NK-92 (cell line): ENCODE results near the gene TMEM184B.

Experiments
- DNase-seq: peaks from one replicate; lab custom pipeline; 2025; ENCODE audit not compliant: unreplicated experiment; lab: John Stamatoyannopoulos, UW

Gene TMEM184B

GRCh38 chr22:38272373-38273134, at the start of gene TMEM184B:
Gene TMEM184B, minus strand, starts transcription at chr22:38273010. Its CDS starts 25,049 bp downstream, at chr22:38247961.
- DNase-seq = peak; percentile 17

GRCh38 chr22:38320605-38321402, 48.0 kb upstream of the TMEM184B start:
- no peak for DNase-seq

DNA sequence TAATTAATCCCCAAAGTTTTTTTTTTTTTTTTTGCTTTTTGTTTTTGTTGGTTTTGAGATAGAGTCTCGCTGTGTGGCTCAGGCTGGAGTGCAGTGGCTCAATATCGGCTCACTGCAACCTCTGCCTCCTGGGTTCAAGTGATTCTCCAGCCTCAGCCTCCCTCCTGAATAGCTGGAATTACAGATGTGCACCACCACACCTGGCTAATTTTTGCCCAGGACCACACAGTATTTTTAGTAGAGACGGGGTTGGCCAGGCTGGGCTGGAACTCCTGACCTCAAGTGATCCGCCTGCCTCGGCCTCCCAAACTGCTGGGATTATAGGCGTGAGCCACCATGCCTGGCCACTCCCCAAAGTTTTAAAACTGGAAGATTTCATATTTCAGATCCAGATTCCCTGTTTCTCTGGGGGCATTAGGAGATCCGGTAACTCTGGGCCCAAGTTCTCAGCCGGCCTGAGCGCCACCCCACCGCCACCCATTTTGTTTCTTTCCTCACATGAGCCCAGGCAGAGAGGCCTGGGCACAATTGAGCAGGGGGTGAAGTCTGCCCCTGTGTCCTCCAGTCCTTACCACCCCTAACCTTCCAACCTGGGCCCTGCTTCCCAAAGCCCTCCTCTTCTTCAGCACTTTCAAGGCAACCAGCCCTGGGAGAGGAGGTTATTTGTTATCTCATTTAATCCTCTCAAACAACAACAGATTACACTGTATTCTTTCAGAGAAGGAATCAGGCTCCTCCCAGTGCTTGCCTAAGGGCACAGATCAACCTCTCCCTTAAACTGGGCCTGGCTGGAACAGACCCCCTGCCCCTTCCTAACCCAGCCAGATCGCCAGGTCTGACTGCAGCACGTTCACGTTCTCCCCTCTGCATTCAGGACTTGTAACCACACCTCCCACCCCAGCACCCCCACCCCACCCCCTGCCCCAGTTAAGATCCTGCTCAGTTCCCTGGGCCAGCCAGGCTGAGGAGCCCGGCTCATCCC, 46.3 kb upstream of the TMEM184B start:
- no peak for DNase-seq

DNA sequence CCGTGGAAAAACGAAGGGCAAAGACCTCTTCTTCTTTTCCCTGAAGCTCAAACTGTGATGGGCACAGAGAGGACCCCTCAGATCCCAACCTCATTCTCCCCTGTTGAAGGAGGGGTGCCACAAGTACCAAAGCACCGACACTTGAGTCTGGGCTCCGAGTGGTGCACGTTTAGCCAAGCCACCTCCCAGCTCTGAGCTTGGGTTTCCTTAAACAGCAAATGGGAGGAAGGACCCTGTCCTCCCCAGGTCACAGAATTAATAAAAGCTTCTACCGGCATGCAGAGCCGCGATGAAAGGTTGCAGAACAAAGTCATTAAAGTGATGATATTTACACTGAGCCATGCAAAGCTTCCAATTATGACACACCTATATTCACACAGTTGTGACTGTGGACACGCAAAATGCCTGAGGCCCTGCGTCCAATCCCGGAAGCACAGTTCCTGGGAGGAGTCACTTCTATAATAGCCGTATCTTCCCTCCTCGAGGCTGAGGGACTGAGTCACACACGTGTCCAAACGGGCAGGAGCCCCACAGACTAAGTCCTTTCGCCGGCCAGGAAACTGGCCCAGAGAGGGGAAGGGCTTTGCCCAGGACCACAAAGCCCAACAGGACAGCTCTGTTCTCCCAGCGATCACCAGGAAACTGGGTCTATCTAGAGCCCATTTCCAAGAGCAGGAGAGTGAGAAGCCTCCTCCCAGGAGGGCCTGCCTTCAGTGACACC, 45.3 kb upstream of the TMEM184B start:
- no peak for DNase-seq

GRCh38 chr22:38317122-38317994, 44.5 kb upstream of the TMEM184B start, which contains the start of gene CSNK1E:
Gene CSNK1E, minus strand, starts transcription at chr22:38317433. Its CDS starts 3,276 bp downstream, at chr22:38314157.
- DNase-seq = no peak

- DNase-seq = no peak
These were observed 43.7 kb upstream of the TMEM184B start for GRCh38 chr22:38316364-38317121.

DNA sequence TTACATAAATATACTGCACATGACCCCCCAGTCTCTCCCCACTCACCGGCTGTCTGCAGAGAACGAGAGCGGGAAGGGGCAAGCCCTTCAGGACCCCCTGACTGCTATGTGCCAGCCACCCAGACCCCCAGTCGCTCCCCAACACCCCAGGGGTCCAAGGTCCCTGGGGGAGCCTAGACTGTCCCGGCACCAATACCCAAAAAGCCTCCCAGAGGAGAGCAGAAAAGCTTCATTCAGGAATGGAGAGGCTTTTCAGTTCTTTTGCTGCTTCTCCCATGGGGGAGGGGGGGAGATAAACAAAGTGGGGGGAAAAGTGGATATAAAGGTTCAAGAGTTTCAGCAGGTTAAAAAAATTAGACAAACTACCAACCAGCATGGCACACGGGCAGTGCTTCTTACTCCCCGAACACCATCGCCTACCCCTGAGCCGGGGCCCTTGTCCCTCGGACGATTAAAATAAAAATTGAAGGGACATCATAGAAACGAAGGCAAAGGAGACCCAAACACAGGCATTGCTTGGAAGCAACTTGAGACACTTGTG, 43.1 kb upstream of the TMEM184B start:
- DNase-seq = no peak

GRCh38 chr22:38314933-38315822, 42.4 kb upstream of the TMEM184B start:
- no peak for DNase-seq

GRCh38 chr22:38314051-38314932, 41.5 kb upstream of the TMEM184B start:
- no peak for DNase-seq

- no peak for DNase-seq
These were observed 40.7 kb upstream of the TMEM184B start for GRCh38 chr22:38313384-38313955.

GRCh38 chr22:38312261-38312800, 39.5 kb upstream of the TMEM184B start:
- DNase-seq = no peak

DNA sequence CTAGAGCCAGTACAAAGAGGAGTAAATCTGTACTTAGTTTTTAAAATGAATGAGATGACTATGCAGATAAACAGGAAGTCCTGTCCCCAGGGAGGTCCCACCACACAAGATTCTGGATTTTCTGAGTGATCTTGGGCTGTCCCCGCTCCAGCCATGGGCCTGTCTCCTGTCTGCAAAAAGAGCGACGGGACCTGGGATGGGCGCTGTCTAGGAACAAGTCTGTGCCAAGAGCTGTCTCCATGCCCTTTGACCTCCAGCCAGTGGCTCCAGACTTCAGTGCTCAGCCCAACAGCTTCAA, 38.5 kb upstream of the TMEM184B start:
- DNase-seq = no peak

- DNase-seq = no peak
These were observed 37.9 kb upstream of the TMEM184B start for GRCh38 chr22:38310518-38311322.

GRCh38 chr22:38309614-38310517, 37.1 kb upstream of the TMEM184B start:
- DNase-seq = no peak
